NT2/D1 (cell line): ENCODE results near the gene SLC8A1.

Experiments
- YY1 ChIP-seq: IDR thresholded peaks from 2 replicates; pipeline ENCODE4 v1.6.1; 2011; ENCODE audit not compliant: insufficient read length, insufficient read depth
- ZNF274 ChIP-seq: IDR thresholded peaks from 2 replicates; pipeline ENCODE4 v1.6.1; 2011; ENCODE audit warnings: mild to moderate bottlenecking, low read depth, low read length

GRCh38 chr2:40285391-40285790, 166.5 kb downstream of the SLC8A1 start:
- no peak for TF ChIP-seq ZNF274
- no peak for TF ChIP-seq YY1
